ENCODE measurements around the gene RNF224. TPM values are rescaled to one million over a fixed set of nuclear protein-coding genes. Genes with fewer than 3 reads are reported as not detected.

The RNF224 gene
- polyA plus RNA-seq, 1 donor from 2014 or later, result not detected

DNA sequence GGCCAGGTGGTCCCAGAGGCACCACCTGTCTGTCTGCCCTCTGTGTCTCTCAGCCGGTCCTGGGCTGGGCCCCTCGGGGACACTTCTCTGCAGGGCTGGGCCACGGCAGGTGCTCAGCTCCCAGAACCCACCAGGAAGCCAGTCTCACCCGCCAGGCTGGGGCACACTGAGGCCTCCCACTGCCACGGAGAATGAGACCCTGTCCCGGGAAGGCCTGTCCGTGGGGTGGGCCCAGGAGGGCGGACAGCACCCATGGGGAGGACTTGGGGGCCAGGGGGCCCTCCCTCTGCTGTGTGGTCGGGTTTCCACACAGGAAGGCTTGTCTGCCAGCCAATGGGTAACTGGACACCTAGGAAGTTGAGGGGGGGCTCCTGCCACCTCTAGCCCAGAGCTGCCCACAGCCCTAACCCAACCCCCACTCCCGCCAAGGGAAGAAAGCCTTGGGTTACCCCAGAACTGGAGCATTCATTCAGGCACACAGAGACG lies 9.7 kb downstream of the RNF224 start:
- H3K9me2 ChIP-seq (ENCODE audit: insufficient read depth, low read length), result no peaks in the 10 kb centered on the region
- no peak overlapping the region for H3K4me2 ChIP-seq (ENCODE audit: low read length)
- H3K4me3 ChIP-seq (ENCODE audit: low read length), result no peak overlapping the region
- no peaks in the 10 kb centered on the region for H3F3A ChIP-seq (ENCODE audit: insufficient read depth, low read length, poor library complexity, severe bottlenecking)
- no peak for TF ChIP-seq SMC3 (conservative IDR thresholded peaks at IDR 0.05; ENCODE audit: poor library complexity)
- no peak for TF ChIP-seq TAF1 (IDR thresholded peaks at IDR 0.05; ENCODE audit: low read depth)
- TF ChIP-seq, protein P1, sequence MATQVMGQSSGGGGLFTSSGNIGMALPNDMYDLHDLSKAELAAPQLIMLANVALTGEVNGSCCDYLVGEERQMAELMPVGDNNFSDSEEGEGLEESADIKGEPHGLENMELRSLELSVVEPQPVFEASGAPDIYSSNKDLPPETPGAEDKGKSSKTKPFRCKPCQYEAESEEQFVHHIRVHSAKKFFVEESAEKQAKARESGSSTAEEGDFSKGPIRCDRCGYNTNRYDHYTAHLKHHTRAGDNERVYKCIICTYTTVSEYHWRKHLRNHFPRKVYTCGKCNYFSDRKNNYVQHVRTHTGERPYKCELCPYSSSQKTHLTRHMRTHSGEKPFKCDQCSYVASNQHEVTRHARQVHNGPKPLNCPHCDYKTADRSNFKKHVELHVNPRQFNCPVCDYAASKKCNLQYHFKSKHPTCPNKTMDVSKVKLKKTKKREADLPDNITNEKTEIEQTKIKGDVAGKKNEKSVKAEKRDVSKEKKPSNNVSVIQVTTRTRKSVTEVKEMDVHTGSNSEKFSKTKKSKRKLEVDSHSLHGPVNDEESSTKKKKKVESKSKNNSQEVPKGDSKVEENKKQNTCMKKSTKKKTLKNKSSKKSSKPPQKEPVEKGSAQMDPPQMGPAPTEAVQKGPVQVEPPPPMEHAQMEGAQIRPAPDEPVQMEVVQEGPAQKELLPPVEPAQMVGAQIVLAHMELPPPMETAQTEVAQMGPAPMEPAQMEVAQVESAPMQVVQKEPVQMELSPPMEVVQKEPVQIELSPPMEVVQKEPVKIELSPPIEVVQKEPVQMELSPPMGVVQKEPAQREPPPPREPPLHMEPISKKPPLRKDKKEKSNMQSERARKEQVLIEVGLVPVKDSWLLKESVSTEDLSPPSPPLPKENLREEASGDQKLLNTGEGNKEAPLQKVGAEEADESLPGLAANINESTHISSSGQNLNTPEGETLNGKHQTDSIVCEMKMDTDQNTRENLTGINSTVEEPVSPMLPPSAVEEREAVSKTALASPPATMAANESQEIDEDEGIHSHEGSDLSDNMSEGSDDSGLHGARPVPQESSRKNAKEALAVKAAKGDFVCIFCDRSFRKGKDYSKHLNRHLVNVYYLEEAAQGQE (IDR thresholded peaks at IDR 0.05; ENCODE audit: borderline replicate concordance), result no peak
- TF ChIP-seq, protein P2, sequence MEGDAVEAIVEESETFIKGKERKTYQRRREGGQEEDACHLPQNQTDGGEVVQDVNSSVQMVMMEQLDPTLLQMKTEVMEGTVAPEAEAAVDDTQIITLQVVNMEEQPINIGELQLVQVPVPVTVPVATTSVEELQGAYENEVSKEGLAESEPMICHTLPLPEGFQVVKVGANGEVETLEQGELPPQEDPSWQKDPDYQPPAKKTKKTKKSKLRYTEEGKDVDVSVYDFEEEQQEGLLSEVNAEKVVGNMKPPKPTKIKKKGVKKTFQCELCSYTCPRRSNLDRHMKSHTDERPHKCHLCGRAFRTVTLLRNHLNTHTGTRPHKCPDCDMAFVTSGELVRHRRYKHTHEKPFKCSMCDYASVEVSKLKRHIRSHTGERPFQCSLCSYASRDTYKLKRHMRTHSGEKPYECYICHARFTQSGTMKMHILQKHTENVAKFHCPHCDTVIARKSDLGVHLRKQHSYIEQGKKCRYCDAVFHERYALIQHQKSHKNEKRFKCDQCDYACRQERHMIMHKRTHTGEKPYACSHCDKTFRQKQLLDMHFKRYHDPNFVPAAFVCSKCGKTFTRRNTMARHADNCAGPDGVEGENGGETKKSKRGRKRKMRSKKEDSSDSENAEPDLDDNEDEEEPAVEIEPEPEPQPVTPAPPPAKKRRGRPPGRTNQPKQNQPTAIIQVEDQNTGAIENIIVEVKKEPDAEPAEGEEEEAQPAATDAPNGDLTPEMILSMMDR (IDR thresholded peaks at IDR 0.05; ENCODE audit: poor library complexity, severe bottlenecking), result no peak
- no peak for TF ChIP-seq EP300 (conservative IDR thresholded peaks at IDR 0.05; ENCODE audit: poor library complexity, severe bottlenecking)
- TF ChIP-seq MXI1 (conservative IDR thresholded peaks at IDR 0.05; ENCODE audit: poor library complexity, severe bottlenecking), result no peak
- no peak for TF ChIP-seq POLR2AphosphoS5 (IDR thresholded peaks at IDR 0.05)
- TF ChIP-seq RAD21 (conservative IDR thresholded peaks at IDR 0.05), result no peak
- TF ChIP-seq EZH2 (IDR thresholded peaks at IDR 0.05; ENCODE audit: borderline replicate concordance, insufficient read depth, low read length, poor library complexity, severe bottlenecking), result no peak
- H4K20me1 ChIP-seq (ENCODE audit: insufficient read depth), result no peaks in the 10 kb centered on the region
- H3K9me3 ChIP-seq (ENCODE audit: low read length), result no peaks in the 10 kb centered on the region
- no peak overlapping the region for H3K9ac ChIP-seq (ENCODE audit: low read length)
- H2AFZ ChIP-seq (ENCODE audit: low read depth, low read length), result no peak overlapping the region
- no peaks in the 10 kb centered on the region for H3K36me3 ChIP-seq (ENCODE audit: insufficient read depth, low read length)
- no peak overlapping the region for H3K27ac ChIP-seq (ENCODE audit: low read length)
- no peaks in the 10 kb centered on the region for H3K27me3 ChIP-seq (ENCODE audit: insufficient read depth, low read depth, low read length)
- H3K79me2 ChIP-seq (replicated peaks; ENCODE audit: insufficient read depth, low read length), result peaks cover 4% of the 10 kb centered on the region

DNA sequence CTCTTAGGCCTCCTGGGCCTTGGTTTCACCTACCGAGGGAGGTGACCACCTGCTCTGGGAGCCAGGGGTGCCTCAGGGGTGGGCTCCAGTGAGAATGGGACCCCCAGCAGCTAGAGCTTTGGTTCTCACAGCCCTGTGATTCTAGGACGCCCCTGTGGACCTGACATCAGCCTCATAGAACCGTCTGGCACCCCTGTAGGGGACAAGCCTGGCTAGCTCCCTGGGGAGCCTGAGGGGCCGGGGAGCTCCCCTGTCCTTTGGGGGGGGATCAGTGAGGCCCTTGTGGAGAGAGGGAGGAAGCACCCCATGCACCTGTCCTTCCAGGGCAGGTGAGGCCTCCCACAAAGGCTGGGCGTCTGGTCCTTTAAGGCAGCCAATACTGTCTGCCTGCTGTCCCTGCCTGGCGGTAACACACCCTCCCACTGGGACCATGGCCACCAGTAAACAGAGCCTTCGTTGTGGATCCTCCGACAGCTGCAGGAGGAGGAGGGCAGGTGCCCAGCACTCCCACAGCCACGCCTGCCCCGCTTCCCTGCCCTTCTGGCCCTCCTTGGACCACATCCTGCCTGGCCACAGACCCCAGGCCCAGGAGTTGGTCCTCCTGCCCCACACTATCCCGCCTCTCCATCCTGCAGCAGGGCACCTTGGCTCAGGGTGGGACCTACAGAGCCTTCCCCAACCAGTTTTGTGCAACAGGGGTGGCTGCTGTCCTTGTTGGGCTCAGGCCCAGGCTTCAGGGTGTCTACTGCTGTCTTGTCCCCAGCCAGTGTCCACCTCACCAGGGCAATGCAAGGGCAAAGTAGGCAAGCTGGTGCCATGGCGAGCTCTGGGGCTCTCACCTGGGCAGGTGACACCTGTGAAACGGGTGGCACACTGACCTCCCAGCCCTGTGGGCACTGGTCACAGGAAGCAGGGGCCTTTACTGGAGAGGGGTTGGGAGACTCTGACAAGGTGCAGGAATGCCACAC lies 10.7 kb downstream of the RNF224 start:
- H3K36me3 ChIP-seq (ENCODE audit: insufficient read depth, low read length), result no peaks in the 10 kb centered on the region
- H3K9ac ChIP-seq (ENCODE audit: low read length), result no peak overlapping the region
- TF ChIP-seq EP300 (conservative IDR thresholded peaks at IDR 0.05; ENCODE audit: poor library complexity, severe bottlenecking), result no peak
- no peak for TF ChIP-seq TAF1 (IDR thresholded peaks at IDR 0.05; ENCODE audit: low read depth)
- TF ChIP-seq MXI1 (conservative IDR thresholded peaks at IDR 0.05; ENCODE audit: poor library complexity, severe bottlenecking), result no peak
- TF ChIP-seq, protein P1 (IDR thresholded peaks at IDR 0.05; ENCODE audit: borderline replicate concordance), result no peak
- TF ChIP-seq RAD21 (conservative IDR thresholded peaks at IDR 0.05), result no peak
- TF ChIP-seq EZH2 (IDR thresholded peaks at IDR 0.05; ENCODE audit: borderline replicate concordance, insufficient read depth, low read length, poor library complexity, severe bottlenecking), result no peak
- TF ChIP-seq, protein P2 (IDR thresholded peaks at IDR 0.05; ENCODE audit: poor library complexity, severe bottlenecking), result no peak
- no peak for TF ChIP-seq POLR2AphosphoS5 (IDR thresholded peaks at IDR 0.05)
- TF ChIP-seq SMC3 (conservative IDR thresholded peaks at IDR 0.05; ENCODE audit: poor library complexity), result no peak
- no peak overlapping the region for H3K27ac ChIP-seq (ENCODE audit: low read length)
- H3K79me2 ChIP-seq (replicated peaks; ENCODE audit: insufficient read depth, low read length), result peaks cover 14% of the 10 kb centered on the region
- H3K4me2 ChIP-seq (ENCODE audit: low read length), result no peak overlapping the region
- no peak overlapping the region for H2AFZ ChIP-seq (ENCODE audit: low read depth, low read length)
- H3K9me3 ChIP-seq (ENCODE audit: low read length), result no peaks in the 10 kb centered on the region
- H4K20me1 ChIP-seq (ENCODE audit: insufficient read depth), result no peaks in the 10 kb centered on the region
- no peaks in the 10 kb centered on the region for H3K9me2 ChIP-seq (ENCODE audit: insufficient read depth, low read length)
- no peaks in the 10 kb centered on the region for H3F3A ChIP-seq (ENCODE audit: insufficient read depth, low read length, poor library complexity, severe bottlenecking)
- no peaks in the 10 kb centered on the region for H3K27me3 ChIP-seq (ENCODE audit: insufficient read depth, low read depth, low read length)
- H3K4me3 ChIP-seq (ENCODE audit: low read length), result no peak overlapping the region
